HG02885 (cell line): ENCODE data around the gene GPRIN2.
A peak's percentile ranks its signal among the peaks of the same experiment; 100 is the strongest.
"Not testable (repeated sequence)": the region's sequence is repeated elsewhere in the genome, so short reads cannot be mapped to it uniquely, and the experiment has no call there.

Experiments used
- ATAC-seq: cut with Tn5 transposase; IDR thresholded peaks from one replicate; pipeline ENCODE4 v1.9.1; 2021; ENCODE audit warnings: mild to moderate bottlenecking; ENCODE audit not compliant: unreplicated experiment, poor library complexity

GPRIN2 gene

DNA sequence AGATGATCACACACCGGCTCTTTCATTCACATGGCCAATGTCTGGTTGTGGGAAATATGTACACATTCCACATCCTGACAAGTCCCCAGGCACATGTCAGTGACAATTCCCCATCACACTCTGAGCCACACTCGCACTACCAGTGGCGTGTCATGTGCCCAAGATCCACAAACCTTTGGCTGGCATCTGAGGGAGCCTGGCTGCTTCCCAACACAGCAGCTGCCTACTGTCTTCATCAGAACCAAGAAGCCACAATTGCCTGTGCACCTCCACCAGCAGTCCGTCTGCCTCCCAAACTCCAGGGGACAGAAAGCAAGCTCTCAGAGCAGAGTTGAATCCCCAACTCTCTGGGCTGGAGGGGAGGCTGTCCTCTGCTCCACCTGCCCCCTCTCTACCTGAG is 16.3 kb upstream of the GPRIN2 start:
- ATAC-seq: not testable (repeated sequence)

GRCh38 chr10:46570655-46571054 is 14.2 kb upstream of the GPRIN2 start:
- ATAC-seq: not testable (repeated sequence)

DNA sequence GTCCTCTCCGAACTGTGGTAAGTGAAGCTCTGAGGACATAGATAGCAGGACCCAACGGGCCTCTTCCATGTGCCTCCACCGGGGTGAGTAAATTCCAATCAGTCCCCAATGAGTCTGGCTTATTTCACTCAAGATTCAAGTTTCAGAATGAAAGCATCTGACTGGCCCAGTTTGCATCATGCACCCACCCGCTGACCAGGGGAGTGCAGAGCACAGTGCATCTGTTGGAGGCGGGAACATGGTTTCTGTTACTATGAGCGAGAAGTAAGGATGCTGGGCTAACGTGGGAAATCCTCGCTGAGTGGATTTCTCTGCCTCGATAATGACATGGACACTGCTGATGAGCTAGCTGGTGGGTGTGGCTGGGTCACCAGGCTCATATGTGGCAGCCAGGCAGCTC is 10.7 kb upstream of the GPRIN2 start:
- ATAC-seq: not testable (repeated sequence)

- peak; percentile 85 for ATAC-seq
Measured at GRCh38 chr10:46565591-46566332, 9.3 kb upstream of the GPRIN2 start.

GRCh38 chr10:46560952-46561351 is 4.5 kb upstream of the GPRIN2 start:
- no peak for ATAC-seq

GRCh38 chr10:46560381-46560780 is 3.9 kb upstream of the GPRIN2 start:
- no peak for ATAC-seq

DNA sequence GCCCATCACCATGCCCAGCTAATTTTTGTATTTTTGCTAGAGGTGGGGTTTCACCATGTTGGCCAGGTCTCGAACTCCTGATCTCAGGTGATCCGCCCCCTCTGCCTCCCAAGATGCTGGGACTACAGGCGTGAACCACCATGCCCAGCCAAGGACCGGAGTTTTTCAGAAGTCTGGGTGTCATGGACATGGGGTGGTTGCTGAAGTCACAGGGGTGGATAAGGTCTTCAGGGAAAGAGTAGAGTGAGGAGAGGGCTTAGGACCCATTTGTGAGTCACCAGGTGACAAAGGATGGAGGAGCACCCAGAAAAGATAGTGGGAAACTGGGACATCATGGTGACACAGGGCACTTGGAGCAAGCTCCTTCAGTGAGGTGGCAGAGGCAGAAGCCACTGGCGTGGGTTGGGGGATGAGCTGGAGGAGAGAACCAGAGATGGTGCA is 2.8 kb upstream of the GPRIN2 start:
- ATAC-seq: no peak

DNA sequence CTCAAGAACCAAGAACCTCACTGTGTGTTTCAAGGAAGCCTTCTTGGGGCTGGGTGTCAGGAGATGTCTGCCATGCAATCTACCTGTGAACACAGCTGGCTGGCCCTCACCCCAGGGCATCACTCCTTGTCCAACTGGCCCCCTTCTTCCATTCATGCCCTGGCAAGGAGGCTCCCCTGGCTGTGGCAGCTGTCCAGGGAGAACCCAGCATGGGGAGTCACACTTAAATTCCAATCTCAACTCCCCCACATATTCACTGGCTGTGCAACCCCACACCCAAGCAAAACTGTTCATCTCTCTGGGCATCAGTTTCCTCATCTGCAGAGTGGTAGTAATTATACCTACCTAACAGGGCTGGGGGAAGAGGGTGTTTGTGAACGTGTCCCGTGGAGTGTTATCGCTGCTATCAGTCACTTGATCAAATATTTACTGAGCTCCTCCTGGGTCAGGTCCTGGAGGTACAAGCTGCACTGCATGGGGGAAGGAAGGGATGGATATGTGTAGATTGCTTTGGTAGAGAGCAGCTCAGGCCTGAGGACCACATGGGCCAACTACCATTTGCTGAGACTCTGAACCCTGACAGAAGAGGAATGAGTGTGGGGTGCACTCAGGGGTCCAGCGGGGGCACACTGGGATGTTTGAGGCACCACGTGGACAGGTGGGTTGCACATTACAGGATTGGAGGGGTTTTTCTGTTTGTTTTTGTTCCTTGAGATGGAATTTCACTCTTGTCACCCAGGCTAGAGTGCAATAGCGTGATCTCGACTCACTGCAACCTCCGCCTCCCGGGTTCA is 2.1 kb upstream of the GPRIN2 start:
- ATAC-seq: no peak

- ATAC-seq: no peak
Measured at GRCh38 chr10:46558122-46558391, 1.6 kb upstream of the GPRIN2 start.

GRCh38 chr10:46557319-46558121 is 1.1 kb upstream of the GPRIN2 start:
- ATAC-seq: no peak

DNA sequence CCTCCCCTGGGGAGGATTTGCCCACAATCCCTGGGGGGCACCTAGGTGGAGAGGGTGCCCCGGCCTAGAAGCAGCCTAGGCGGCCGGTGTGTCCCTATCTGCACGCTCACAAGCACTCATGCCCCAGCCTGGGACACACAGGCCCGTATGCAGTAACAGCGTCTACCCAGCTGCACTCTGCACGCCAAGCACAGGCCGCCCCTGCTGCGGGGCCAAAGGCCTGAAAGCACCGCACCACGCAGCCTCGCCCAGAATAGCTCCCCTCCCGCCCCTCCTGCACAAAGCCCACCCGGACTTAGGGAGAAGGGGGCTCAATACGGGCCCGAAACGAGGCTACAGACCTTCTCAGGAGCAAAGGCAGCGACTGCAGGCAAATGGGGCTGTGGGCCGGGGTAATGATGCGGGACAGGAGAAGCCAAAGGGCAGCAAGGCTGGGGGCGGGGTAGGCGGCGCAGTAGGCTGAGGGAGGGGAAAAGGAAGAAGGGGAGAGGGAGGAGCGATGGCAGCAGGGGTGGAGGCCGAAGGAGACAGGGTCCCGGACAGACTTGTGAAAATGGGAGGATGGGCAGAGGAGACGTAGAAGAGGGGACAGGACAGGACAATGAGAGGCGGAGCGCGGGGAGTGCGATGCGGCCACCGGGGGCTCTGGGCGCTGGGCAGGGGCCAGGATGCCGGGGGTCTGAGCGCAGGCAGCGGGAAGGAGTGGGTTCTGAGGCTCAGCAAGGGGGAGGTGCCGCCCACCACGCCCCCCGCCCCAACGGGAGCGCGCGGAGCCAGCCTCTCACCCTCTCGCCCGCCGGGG is 544 bp downstream of the GPRIN2 start:
- ATAC-seq: no peak

DNA sequence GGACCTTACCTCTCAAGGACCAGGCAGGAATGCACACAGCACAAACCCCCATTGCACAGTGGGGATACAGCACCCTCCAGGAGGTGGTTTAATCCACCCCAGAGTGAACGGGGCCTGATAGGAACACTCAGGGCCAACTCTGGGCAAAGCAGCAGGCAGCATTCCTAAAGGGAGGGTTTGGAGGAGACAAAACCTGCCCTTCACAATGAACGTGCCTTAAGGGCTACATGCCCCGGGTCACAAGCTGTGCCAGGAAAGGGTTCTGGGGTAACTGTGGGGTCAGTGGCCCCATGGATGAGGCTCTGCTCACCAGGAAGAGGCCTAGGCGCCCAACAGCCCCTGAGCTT is 1.1 kb downstream of the GPRIN2 start:
- no peak for ATAC-seq

DNA sequence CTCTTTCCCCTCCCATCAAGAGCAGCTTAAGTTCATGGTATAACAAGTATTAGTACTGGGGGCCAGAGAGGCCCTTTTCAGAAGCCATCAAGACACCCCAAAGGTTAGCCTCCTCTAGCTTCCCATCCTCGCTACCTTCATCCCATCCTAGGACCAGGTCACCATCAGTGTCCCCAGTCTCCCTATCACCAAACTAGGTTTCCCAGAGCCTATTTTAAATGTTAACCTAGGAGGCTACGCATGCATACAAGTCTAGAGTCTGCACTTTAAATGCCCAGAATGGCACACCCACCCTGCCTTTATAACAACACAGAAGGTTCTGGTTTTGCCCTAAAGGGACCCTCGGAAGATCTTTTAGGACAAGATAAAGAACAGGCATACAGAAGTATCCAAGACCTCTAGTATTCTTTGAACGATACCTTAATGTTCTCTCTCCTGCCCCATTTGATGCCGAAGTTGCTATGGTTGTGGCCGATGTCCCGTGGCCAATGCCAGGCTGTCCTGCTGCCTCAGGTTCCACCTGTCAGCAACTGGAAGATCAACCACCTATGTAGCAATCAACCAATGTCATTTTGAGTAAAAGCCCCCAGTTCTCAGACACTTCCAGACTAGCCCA is 2.2 kb downstream of the GPRIN2 start:
- no peak for ATAC-seq

GRCh38 chr10:46553238-46554049 is 3.0 kb downstream of the GPRIN2 start:
- ATAC-seq: no peak

- ATAC-seq: no peak
Measured at GRCh38 chr10:46552526-46553237, 3.8 kb downstream of the GPRIN2 start.

DNA sequence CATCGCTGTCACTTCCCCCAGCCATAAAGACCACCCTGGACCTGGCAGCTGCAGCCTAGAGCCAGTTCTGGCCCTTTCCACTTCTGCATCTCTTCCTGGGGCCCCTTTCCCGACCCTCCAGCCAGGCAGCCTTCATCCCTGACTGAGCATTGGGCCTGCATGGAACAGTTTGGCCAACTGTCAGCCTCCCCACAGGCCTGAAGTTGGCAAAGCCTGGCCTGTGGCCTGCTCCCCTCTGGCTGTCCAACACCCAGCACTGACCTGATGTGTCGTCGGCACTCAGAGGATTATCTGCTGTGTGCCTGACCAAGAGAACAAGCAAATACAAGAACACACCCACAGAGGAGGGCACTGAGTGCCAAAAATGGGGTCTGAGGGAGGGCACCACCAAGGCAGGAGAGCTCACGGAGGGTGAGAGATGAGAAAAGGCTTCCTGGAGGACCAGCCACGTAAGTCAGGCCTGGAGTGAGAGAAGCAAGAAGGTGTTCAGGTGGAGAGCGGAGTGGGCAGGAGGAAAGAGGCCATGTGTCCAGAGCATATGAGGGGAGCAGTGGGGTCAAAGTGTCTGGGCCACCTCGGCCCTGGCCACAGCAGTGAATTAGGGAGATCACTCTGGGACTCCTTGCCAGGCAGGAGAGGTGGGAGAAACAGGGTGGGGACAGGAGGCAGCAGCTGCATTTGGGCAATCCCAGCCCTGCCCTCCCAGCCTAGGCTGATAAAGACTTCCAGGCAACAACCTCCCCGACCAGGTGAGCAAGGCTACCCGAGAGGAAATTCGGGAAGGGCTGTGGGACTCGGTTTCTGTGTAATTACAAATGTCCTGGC is 4.5 kb downstream of the GPRIN2 start:
- no peak for ATAC-seq

DNA sequence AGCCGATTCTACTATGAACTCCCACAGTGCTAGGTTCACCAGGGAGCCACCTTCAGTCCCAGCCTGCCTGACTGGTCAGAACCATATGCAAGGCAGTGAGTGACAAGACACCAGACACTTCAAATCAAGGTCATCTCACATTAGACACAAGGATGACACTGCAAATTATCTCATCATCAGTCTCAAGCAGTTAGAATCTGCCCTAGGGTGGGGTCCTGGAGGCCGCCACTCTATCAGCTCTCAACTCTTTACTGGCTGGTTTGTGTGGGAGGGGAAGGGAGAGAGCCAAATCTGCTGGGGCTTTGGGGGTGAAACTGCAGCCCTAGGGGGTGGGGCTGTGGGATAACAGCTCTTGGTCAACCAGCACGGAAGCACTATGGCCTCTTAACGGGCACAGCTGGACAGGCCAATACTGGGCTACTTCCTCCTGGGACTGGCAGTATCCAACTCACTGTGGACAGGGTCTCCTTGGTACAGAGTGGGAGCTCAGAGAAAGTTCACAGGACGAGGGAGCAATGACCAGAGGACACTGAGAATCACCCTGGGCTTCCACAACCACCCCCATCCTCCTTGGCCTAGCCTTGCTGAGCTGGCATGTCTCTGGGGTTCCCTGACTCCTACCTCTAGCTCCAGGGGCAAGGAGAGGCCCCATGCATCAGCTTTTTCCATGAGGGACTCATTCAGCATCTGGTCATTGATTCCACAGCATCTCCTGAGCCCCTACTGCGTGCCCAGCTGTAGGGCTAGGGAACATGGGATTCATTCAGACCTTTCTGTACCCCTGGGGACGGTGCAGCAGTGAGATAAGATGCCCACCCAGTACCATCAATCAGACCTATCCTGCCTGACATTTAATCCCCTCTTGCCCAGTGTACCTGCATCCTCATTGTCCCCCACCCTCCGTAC is 5.4 kb downstream of the GPRIN2 start:
- ATAC-seq: no peak
